ENCODE results near the gene LASP1.

- no peak for TF ChIP-seq CTCF (IDR thresholded peaks at IDR 0.05; ENCODE audit: borderline replicate concordance, extremely low read depth, low read length, poor library complexity, severe bottlenecking)
- TF ChIP-seq EZH2 (IDR thresholded peaks at IDR 0.05; ENCODE audit: borderline replicate concordance, low read depth, low read length, severe bottlenecking): no peak
Observed at GRCh38 chr17:38908676-38909181, 38.9 kb downstream of the LASP1 start.

Measured in DND-41 (cell line).